A673 (cell line): ENCODE results near the gene PARN. TPM values are rescaled to one million over a fixed set of nuclear protein-coding genes. Genes with fewer than 3 reads are reported as not detected.

ENCODE experiments used
- BruUV-seq: library from RNA; stranded (reverse); fragments of 400-500 nt; replicated peaks from 2 replicates; lab custom pipeline; 2021; lab: Mats Ljungman, UMichigan
- CTCF ChIA-PET: fragments of 300-600 bp; sonication (Branson Sonifier 250); formaldehyde crosslinking; loops from one replicate; lab custom pipeline; 2022; ENCODE audit warnings: antibody characterized with exemption; lab: Charles Lee
- POLR2A ChIA-PET: fragments of 300-600 bp; sonication (Branson Sonifier 250); formaldehyde crosslinking; loops from one replicate; lab custom pipeline; 2022; ENCODE audit warnings: antibody characterized with exemption; ENCODE audit not compliant: low non-redundant PET; lab: Charles Lee
- DNase-seq: peaks from one replicate; pipeline ENCODE4 v3.0.0-alpha.2; 2015; ENCODE audit warnings: low spot score
- H3K27ac ChIP-seq: fragments of 200-600 bp; sonication (generic); 2 replicates; pipeline ENCODE4 v1.5.1; 2016; ENCODE audit warnings: mixed run types, low read depth, mild to moderate bottlenecking, mixed read lengths, antibody characterized with exemption, low read length; ENCODE audit not compliant: poor library complexity, severe bottlenecking
- H3K27me3 ChIP-seq: fragments of 200-600 bp; sonication (generic); replicated peaks from 2 replicates; pipeline ENCODE4 v1.6.1; 2017; ENCODE audit warnings: mixed run types, low read depth, mild to moderate bottlenecking, mixed read lengths, antibody characterized with exemption, low read length; ENCODE audit not compliant: insufficient read depth, poor library complexity
- H3K36me3 ChIP-seq: fragments of 200-600 bp; sonication (generic); 2 replicates; pipeline ENCODE4 v1.6.1; 2016; ENCODE audit warnings: mixed run types, mild to moderate bottlenecking, mixed read lengths, antibody characterized with exemption, low read length; ENCODE audit not compliant: insufficient read depth, poor library complexity, severe bottlenecking
- H3K4me1 ChIP-seq: fragments of 200-600 bp; sonication (generic); 2 replicates; pipeline ENCODE4 v1.6.1; 2017; ENCODE audit warnings: mixed run types, mild to moderate bottlenecking, mixed read lengths, antibody characterized with exemption, low read length; ENCODE audit not compliant: insufficient read depth, poor library complexity, severe bottlenecking
- H3K4me3 ChIP-seq: fragments of 200-600 bp; sonication (generic); 2 replicates; pipeline ENCODE4 v1.5.1; 2016; ENCODE audit warnings: low read depth, mixed run types, mild to moderate bottlenecking, mixed read lengths, low read length; ENCODE audit not compliant: poor library complexity, severe bottlenecking
- H3K9me3 ChIP-seq: fragments of 200-600 bp; sonication (generic); 2 replicates; pipeline ENCODE4 v1.6.1; 2016; ENCODE audit warnings: mixed run types, low read depth, mild to moderate bottlenecking, mixed read lengths, antibody characterized with exemption, low read length; ENCODE audit not compliant: poor library complexity, severe bottlenecking
- EZH2 ChIP-seq: fragments of 200-600 bp; sonication (generic); IDR thresholded peaks from 2 replicates; pipeline ENCODE4 v1.6.1; 2017; ENCODE audit warnings: borderline replicate concordance, low read depth, mild to moderate bottlenecking, mixed read lengths, antibody characterized with exemption, low read length; ENCODE audit not compliant: poor library complexity, severe bottlenecking
- intact Hi-C: fragments of 100-400 bp; cut with micrococcal nuclease; formaldehyde crosslinking; loops from one replicate; pipeline ENCODE4 v1.10.0; 2022; ENCODE audit not compliant: unreplicated experiment
- total RNA-seq: library from RNA; stranded (reverse); gene quantifications from 2 replicates; pipeline ENCODE4 v1.2.3, GENCODE V29; 2021
- TF ChIP-seq, protein P1 (sequence below): fragments of 300-800, 200-600 bp; sonication (generic); conservative IDR thresholded peaks from 2 replicates; pipeline ENCODE4 v1.5.1; 2017; ENCODE audit warnings: low read depth, mild to moderate bottlenecking, antibody characterized with exemption, low read length, moderate library complexity, mixed read lengths

Gene PARN
- total RNA-seq, 1 experiment from 2014 or later, result 37.5 TPM

DNA sequence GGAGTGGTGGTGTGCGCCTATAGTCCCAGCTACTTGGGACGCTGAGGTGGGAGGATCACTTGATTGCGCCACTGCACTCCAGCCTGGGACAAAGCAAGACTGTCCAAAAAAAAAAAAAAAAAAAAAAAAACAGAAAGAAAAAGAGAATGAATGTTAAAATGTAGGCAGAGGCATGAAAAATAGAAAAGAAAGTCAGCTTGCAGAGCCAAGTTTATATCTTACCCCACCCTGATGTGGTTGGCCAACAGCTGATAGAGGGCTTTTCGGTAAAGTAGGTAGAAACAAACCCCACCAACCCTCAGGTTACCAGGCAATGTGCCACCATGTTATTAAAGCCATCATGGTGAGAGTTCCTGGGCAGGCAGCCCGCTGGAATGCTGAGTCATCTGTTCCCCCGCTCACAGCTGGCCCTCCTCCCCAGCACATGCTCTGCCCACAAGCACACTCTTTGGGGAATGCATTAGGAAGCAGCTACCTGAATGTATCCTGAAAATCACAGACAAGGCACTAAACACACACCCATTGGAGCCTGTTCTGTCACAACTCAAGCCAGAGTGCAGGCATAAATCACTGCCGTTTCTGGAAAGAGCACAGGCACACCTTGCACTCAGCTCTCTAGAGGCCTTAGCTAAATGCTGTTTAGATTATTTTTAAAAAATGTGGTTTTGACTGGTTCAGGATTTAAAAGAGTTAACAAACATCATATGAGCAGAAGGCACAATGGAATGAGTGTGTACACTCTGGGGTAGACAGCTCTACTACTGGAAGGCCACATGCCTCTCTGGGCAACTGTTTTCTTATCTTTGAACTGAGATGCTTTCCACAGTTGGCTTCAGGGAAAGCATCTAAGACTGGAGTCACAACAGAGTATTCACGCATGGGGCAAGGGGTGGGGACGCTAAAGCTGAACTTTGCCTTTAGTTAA, 128.5 kb downstream of the PARN start:
- TF ChIP-seq EZH2, result no peak
- TF ChIP-seq, protein P1, sequence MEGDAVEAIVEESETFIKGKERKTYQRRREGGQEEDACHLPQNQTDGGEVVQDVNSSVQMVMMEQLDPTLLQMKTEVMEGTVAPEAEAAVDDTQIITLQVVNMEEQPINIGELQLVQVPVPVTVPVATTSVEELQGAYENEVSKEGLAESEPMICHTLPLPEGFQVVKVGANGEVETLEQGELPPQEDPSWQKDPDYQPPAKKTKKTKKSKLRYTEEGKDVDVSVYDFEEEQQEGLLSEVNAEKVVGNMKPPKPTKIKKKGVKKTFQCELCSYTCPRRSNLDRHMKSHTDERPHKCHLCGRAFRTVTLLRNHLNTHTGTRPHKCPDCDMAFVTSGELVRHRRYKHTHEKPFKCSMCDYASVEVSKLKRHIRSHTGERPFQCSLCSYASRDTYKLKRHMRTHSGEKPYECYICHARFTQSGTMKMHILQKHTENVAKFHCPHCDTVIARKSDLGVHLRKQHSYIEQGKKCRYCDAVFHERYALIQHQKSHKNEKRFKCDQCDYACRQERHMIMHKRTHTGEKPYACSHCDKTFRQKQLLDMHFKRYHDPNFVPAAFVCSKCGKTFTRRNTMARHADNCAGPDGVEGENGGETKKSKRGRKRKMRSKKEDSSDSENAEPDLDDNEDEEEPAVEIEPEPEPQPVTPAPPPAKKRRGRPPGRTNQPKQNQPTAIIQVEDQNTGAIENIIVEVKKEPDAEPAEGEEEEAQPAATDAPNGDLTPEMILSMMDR, result no peak
- intact Hi-C loops, result no loop called here
- Histone ChIP-seq H3K4me1 (peaks cover 12% of the 10 kb centered on the region), H3K27me3 (no peaks in the 10 kb centered on the region), H3K27ac (peak overlapping the region; percentile 35), H3K4me3 (no peak overlapping the region), H3K36me3 (no peaks in the 10 kb centered on the region), H3K9me3 (no peaks in the 10 kb centered on the region)
- POLR2A ChIA-PET, result no interaction called here
- peak; percentile 83 for DNase-seq
- BruUV-seq, result no TSS peak
- CTCF ChIA-PET, result no interaction called here

DNA sequence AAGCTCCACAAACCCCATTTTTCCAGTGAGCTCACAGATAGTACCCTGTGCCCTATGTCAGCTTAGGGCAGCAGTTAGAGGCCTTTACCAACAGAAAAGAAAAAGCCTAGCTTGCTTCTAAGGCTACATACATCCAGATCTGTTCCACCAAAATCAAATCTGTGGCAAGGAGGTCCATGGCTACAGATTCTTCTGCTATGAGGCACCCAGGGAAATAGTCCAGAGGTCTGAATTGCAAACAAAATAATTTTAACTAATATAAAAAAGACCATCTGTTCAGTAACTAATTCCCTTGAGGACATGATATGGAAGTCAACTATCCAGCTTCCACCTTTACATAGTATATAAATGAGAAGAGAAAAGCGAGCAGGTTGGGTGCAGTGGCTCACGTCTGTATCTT, 129.3 kb downstream of the PARN start:
- no peak overlapping the region for H3K27ac ChIP-seq
- BruUV-seq, result TSS peak; percentile 70

DNA sequence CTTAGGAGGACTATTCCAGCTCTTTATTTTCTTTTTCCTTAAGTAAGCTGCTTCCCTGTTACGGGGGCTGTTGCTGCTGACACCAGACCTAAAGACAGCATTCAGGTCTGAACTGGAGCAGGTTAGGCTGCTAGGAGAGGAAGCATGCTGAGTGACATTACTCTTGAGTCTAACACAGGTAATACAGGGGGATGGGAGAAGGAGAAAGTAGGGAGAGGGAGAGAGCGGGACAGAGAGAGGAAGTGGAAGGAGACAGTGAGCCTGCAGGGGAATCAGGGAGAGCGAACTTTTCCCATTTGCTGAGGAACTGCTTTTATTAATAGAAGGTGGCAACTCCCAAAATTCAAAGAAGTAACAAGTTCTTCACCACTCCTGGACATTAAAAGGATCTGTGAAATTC, 130.9 kb downstream of the PARN start:
- DNase-seq, result no peak
- BruUV-seq, result no TSS peak
- ChIA-PET POLR2A (no interaction called here), CTCF (no interaction called here)
- Histone ChIP-seq H3K4me1 (peaks cover 18% of the 10 kb centered on the region), H3K27ac (no peak overlapping the region), H3K9me3 (no peaks in the 10 kb centered on the region), H3K27me3 (no peaks in the 10 kb centered on the region), H3K36me3 (no peaks in the 10 kb centered on the region), H3K4me3 (no peak overlapping the region)
- intact Hi-C loops, result no loop called here
- TF ChIP-seq EZH2, result no peak
- TF ChIP-seq, protein P1, result no peak

More for the DNA sequence above, 129.3 kb downstream of the PARN start:
- POLR2A ChIA-PET, result no interaction called here
- no peaks in the 10 kb centered on the region for H3K27me3 ChIP-seq
- DNase-seq, result no peak
- TF ChIP-seq EZH2, result no peak
- TF ChIP-seq, protein P1, result no peak
- CTCF ChIA-PET, result no interaction called here
- no peak overlapping the region for H3K4me3 ChIP-seq
- H3K36me3 ChIP-seq, result no peaks in the 10 kb centered on the region
- intact Hi-C loops, result no loop called here
- H3K4me1 ChIP-seq, result peaks cover 18% of the 10 kb centered on the region
- H3K9me3 ChIP-seq, result no peaks in the 10 kb centered on the region
